Measurements from ENCODE around the gene PPDPF.
"Not testable (repeated sequence)": the region's sequence is repeated elsewhere in the genome, so short reads cannot be mapped to it uniquely, and the experiment has no call there.

The PPDPF gene

GRCh38 chr20:63505723-63506122 is 14.8 kb upstream of the PPDPF start:
- no peaks in the 10 kb centered on the region for H3K27me3 ChIP-seq (ENCODE audit: insufficient read depth, low read depth, severe bottlenecking)
- H3K4me3 ChIP-seq (ENCODE audit: low read depth, low read length), result no peak overlapping the region
- H3K27ac ChIP-seq, result no peak overlapping the region
- peaks cover 15% of the 10 kb centered on the region for H3K9me3 ChIP-seq (ENCODE audit: severe bottlenecking)
- TF ChIP-seq, protein P1, sequence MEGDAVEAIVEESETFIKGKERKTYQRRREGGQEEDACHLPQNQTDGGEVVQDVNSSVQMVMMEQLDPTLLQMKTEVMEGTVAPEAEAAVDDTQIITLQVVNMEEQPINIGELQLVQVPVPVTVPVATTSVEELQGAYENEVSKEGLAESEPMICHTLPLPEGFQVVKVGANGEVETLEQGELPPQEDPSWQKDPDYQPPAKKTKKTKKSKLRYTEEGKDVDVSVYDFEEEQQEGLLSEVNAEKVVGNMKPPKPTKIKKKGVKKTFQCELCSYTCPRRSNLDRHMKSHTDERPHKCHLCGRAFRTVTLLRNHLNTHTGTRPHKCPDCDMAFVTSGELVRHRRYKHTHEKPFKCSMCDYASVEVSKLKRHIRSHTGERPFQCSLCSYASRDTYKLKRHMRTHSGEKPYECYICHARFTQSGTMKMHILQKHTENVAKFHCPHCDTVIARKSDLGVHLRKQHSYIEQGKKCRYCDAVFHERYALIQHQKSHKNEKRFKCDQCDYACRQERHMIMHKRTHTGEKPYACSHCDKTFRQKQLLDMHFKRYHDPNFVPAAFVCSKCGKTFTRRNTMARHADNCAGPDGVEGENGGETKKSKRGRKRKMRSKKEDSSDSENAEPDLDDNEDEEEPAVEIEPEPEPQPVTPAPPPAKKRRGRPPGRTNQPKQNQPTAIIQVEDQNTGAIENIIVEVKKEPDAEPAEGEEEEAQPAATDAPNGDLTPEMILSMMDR (IDR thresholded peaks at IDR 0.05; ENCODE audit: low read depth, low read length), result no peak
- no peak for DNase-seq
- H3K36me3 ChIP-seq, result no peaks in the 10 kb centered on the region

GRCh38 chr20:63507083-63507743 is 13.4 kb upstream of the PPDPF start:
- no peaks in the 10 kb centered on the region for H3K27me3 ChIP-seq (ENCODE audit: insufficient read depth, low read depth, severe bottlenecking)
- no peak overlapping the region for H3K4me3 ChIP-seq (ENCODE audit: low read depth, low read length)
- no peak overlapping the region for H3K27ac ChIP-seq
- H3K36me3 ChIP-seq, result no peaks in the 10 kb centered on the region
- H3K9me3 ChIP-seq (ENCODE audit: severe bottlenecking), result peaks cover 15% of the 10 kb centered on the region
- TF ChIP-seq, protein P1 (IDR thresholded peaks at IDR 0.05; ENCODE audit: low read depth, low read length), result no peak
- no peak for DNase-seq

DNA sequence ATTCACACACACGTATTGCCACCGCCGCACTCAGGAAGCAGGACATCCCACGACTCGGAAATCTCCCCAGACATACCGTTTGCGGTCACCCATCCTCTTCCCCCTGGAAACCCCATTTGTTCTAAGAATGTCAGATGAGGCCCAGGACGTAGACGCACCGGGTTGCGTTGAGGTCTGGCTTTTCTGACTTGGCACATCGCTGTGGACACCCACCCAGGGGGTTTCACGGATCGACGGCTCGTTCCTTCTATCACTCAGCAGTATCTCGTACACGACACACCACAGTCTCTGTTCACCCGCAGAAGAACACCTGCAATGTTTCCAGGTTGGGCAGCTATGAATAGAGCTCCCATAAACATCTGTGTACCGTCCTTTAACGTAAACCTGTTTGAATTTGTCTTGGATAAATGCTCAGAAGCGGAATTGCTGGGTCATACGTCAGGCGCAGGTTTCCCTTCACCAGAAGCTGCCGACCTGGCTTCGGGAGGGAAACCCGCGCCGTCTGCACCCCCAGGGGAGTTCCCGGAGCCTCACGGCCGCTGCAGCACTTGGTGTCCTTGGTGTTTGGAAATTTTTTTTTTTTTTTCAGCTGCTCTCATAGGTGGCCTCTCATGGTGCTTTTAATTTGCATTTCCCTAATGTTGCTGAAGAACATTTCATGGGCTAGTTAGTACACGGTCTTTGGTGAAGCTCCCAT is 12.3 kb upstream of the PPDPF start:
- no peak for DNase-seq
- Histone ChIP-seq H3K27me3 (ENCODE audit: insufficient read depth, low read depth, severe bottlenecking) (no peaks in the 10 kb centered on the region), H3K27ac (no peak overlapping the region), H3K4me3 (ENCODE audit: low read depth, low read length) (no peak overlapping the region), H3K9me3 (ENCODE audit: severe bottlenecking) (peaks cover 15% of the 10 kb centered on the region), H3K36me3 (no peaks in the 10 kb centered on the region)
- TF ChIP-seq, protein P1 (IDR thresholded peaks at IDR 0.05; ENCODE audit: low read depth, low read length), result no peak

GRCh38 chr20:63509088-63509564 is 11.4 kb upstream of the PPDPF start:
- no peak overlapping the region for H3K27ac ChIP-seq
- H3K9me3 ChIP-seq (ENCODE audit: severe bottlenecking), result peaks cover 15% of the 10 kb centered on the region
- no peak for DNase-seq
- TF ChIP-seq, protein P1 (IDR thresholded peaks at IDR 0.05; ENCODE audit: low read depth, low read length), result no peak
- no peaks in the 10 kb centered on the region for H3K36me3 ChIP-seq
- no peaks in the 10 kb centered on the region for H3K27me3 ChIP-seq (ENCODE audit: insufficient read depth, low read depth, severe bottlenecking)
- H3K4me3 ChIP-seq (ENCODE audit: low read depth, low read length), result no peak overlapping the region

DNA sequence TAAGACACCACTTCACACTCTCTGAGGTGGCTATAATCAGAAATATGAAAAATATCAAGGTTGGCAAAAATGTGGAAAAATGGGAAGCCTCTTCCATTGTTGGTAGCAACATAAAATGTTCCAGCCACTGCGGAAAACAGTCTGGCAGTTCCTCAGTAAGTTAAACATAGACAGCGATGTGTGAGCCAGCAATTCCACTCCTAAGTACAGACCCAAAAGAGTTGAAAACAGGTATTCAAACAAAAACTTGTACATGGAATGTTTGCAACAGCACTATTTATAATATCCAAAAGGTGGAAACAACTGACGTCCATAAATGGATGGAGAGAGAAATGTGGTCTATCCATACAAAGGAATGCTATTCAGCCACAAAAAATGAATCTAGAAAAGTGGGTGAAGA is 7.4 kb upstream of the PPDPF start:
- TF ChIP-seq, protein P1 (IDR thresholded peaks at IDR 0.05; ENCODE audit: low read depth, low read length), result no peak
- no peaks in the 10 kb centered on the region for H3K27me3 ChIP-seq (ENCODE audit: insufficient read depth, low read depth, severe bottlenecking)

DNA sequence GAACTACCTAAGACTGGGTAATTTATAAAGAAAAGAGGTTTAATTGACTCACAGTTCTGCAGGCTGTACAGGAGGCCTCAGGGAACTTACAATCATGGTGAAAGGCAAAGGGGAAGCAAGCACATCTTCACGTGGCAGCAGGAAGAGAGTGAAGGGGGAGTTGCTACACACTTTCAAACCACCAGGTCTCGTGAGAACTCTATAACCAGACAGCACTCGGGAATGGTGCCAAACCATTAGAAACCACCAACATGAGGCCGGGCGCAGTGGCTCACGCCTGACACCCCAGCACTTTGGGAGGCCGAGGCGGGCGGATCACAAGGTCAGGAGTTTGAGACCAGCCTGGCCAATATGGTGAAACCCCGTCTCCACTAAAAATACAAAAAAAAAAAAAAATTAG is 6.0 kb upstream of the PPDPF start:
- H3K4me3 ChIP-seq (ENCODE audit: low read depth, low read length); DNase-seq; H3K27ac ChIP-seq; H3K9me3 ChIP-seq (ENCODE audit: severe bottlenecking); H3K27me3 ChIP-seq (ENCODE audit: insufficient read depth, low read depth, severe bottlenecking); H3K36me3 ChIP-seq: not testable (repeated sequence)

More for the DNA sequence above, 7.4 kb upstream of the PPDPF start:
- Histone ChIP-seq H3K9me3 (ENCODE audit: severe bottlenecking) (peaks cover 2% of the 10 kb centered on the region), H3K36me3 (no peaks in the 10 kb centered on the region), H3K27ac (no peak overlapping the region), H3K4me3 (ENCODE audit: low read depth, low read length) (no peak overlapping the region)
- DNase-seq, result no peak

Measured in WERI-Rb-1 (cell line).